ENCODE measurements around the gene AGBL1.
A peak's percentile ranks its signal among the peaks of the same experiment; 100 is the strongest.

The AGBL1 gene

DNA sequence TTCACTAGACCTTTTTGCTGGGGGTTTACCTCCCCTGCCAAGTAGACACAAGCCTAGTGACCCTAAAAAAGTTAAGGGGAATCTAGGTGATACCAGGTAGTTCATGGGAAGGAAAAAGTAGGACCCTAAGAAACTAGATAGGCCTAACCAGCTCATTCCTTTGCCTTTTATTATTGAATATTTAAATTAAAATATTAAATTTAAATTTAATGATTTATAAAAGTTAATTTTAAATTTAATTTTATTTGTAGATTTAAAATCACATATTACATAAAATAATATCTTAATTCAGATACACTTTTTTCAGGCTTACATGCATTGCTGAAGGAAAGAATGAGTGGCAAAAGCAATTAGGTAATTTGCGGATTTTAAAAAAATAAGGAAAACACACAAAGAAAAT, 584.9 kb downstream of the AGBL1 start:
- FAIRE-seq (no peak), DNase-seq (ENCODE audit: insufficient read length, low spot score) (no peak)
- TF ChIP-seq, protein P1, sequence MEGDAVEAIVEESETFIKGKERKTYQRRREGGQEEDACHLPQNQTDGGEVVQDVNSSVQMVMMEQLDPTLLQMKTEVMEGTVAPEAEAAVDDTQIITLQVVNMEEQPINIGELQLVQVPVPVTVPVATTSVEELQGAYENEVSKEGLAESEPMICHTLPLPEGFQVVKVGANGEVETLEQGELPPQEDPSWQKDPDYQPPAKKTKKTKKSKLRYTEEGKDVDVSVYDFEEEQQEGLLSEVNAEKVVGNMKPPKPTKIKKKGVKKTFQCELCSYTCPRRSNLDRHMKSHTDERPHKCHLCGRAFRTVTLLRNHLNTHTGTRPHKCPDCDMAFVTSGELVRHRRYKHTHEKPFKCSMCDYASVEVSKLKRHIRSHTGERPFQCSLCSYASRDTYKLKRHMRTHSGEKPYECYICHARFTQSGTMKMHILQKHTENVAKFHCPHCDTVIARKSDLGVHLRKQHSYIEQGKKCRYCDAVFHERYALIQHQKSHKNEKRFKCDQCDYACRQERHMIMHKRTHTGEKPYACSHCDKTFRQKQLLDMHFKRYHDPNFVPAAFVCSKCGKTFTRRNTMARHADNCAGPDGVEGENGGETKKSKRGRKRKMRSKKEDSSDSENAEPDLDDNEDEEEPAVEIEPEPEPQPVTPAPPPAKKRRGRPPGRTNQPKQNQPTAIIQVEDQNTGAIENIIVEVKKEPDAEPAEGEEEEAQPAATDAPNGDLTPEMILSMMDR (IDR thresholded peaks at IDR 0.05; ENCODE audit: insufficient read depth, missing control alignments) = no peak

DNA sequence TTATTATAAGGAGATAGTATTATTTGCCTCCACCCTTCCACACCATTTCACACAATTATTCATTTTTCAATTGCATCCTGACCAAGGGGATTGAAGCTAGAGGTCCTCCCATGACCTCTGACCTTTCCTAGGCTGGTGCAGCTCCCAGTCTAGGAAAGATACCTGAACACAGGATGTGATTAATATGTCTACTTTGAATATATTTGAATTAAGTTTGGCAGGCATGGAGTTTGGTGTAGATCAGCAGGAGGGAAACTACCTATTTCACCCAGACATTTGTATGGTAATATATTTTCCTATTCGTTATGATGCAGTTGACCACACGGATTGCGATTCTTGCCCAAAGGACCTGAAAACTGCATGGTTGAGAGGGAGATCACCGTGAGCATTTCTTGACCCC, 596.3 kb downstream of the AGBL1 start:
- DNase-seq (ENCODE audit: insufficient read length, low spot score) (no peak), FAIRE-seq (no peak)
- TF ChIP-seq, protein P1 (IDR thresholded peaks at IDR 0.05; ENCODE audit: insufficient read depth, missing control alignments) = no peak

DNA sequence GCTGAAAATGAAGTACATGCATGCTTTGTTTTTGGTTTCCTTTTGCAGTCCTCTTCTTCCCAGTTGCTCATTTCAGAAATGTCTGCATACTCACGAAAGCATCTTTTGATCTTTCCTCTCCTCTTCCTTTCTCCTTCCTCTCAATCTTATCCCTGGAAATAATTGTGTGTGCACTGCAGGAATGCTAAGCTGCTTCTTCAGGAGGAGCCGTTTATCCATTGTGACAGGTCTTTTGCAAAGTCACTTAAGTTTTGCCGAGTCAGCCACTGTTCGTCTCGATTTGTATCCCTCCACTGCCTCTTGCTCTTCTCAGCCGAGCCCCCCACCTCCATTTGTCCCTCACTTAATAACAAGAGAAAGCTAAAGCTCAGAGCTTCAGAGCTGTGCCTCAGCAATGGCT, 597.6 kb downstream of the AGBL1 start:
- TF ChIP-seq, protein P1 (IDR thresholded peaks at IDR 0.05; ENCODE audit: insufficient read depth, missing control alignments) = no peak
- FAIRE-seq = no peak
- DNase-seq (ENCODE audit: insufficient read length, low spot score) = no peak

DNA sequence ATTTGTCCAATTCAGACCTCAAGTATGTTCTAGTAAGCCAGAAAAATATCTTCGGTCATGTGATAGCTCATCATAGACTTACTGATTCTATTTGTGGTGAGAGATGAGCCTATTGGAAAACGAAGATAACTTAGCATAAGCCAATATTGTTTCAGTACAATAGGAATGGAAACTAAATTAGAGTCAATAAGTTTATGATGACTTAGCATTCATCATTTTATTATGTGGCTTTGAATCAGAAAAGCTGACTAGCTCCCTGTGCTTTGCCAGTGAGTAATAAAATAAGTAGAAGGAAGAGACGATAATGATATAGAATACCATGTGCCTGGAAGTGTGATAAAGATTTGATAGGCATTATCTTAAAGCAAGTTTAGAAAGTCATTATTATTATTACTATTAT, 605.6 kb downstream of the AGBL1 start:
- DNase-seq (ENCODE audit: insufficient read length, low spot score) (no peak), FAIRE-seq (no peak)
- TF ChIP-seq, protein P1 (IDR thresholded peaks at IDR 0.05; ENCODE audit: insufficient read depth, missing control alignments) = no peak

DNA sequence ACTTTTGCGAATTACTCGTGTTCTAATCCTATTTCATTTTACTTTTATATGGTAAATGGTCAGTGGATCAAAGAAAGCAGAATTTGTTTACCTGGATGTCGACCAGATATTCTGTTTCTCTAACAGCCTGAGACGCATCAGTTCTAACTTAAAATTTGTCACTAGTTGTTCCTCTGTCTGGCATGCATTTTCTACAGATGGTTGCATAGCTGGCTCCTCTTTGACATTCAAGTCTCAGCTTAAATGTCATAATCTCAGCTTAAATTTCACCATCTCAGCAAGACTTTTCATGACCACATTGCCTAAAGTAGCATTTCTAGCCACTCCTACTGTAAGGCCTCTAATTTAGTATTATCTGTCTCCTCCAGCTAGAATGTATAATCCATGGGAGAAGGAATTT, 609.3 kb downstream of the AGBL1 start:
- DNase-seq (ENCODE audit: insufficient read length, low spot score) = no peak
- TF ChIP-seq, protein P1 (IDR thresholded peaks at IDR 0.05; ENCODE audit: insufficient read depth, missing control alignments) = no peak
- FAIRE-seq = no peak

DNA sequence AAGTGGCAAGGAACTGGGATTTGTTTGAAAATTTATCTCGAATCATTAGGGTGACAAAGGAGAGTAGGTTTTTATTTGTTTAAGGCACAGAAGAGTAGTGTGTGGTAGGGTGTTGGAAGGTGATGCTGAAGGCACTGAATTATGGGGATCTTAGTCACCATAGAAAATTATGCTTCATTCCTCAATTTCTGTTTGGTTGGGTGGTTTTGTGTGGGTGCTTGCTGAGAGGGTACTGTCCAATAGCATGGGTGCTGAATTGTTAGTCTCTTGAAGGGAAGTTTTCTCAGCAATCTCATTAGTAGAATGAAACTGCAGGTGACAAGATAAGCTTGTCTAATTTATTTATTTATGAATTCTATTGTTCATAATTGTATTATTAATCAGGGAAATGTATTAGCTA, 610.9 kb downstream of the AGBL1 start:
- TF ChIP-seq, protein P1 (IDR thresholded peaks at IDR 0.05; ENCODE audit: insufficient read depth, missing control alignments) = no peak
- DNase-seq (ENCODE audit: insufficient read length, low spot score) = no peak
- FAIRE-seq = no peak

DNA sequence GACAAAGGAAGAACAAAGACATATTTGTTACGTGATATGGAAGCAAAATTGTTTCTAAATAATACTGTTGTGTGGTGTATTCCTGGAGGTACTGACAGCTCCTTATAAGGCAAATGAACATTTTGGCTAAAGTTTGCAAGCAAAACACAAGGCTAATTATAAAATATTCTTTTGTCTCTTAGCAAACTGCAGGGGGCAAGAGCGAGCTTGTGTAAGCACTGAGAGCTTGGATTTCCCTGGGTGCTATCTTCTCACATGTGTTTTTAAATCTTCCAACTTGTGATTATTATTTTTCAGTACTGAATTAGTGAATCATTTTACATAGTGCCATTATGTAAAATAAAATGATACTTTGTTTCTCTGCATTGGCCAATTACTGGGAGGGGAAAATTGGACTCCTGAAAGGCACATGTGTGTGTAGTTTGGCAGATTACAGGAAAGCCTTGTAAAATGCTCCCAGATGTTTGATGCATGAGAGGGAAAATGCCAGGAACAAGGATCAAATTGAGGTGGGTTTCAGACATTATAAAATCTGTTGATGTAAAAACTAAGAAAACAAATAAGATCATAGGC, 611.5 kb downstream of the AGBL1 start:
- no peak for DNase-seq (ENCODE audit: insufficient read length, low spot score)
- TF ChIP-seq, protein P1 (IDR thresholded peaks at IDR 0.05; ENCODE audit: insufficient read depth, missing control alignments) = peak; percentile 49
- FAIRE-seq = no peak
